DND-41 (cell line): ENCODE results near the gene ABLIM3.

Source experiments
- ATAC-seq: fragments of 200-7000 bp; cut with Tn5 transposase; 3 replicates; pipeline ENCODE4 v1.9.1; 2021; ENCODE audit warnings: low read depth; ENCODE audit not compliant: insufficient read depth
- DNase-seq: peaks from one replicate; pipeline ENCODE4 v3.0.0-alpha.2; 2020
- H2AFZ ChIP-seq: 2 replicates; pipeline ENCODE4 v1.6.0; 2012; ENCODE audit warnings: low read depth, low read length
- H3K27ac ChIP-seq: 2 replicates; pipeline ENCODE4 v1.5.1; 2012; ENCODE audit warnings: low read length, inconsistent platforms
- H3K27me3 ChIP-seq: fragments of 200-600 bp; sonication (generic); 2 replicates; pipeline ENCODE4 v1.6.0; 2012; ENCODE audit warnings: low read length, mild to moderate bottlenecking, inconsistent platforms; ENCODE audit not compliant: insufficient read depth, poor library complexity
- H3K36me3 ChIP-seq: 2 replicates; pipeline ENCODE4 v1.5.1; 2012; ENCODE audit warnings: low read length, inconsistent platforms; ENCODE audit not compliant: insufficient read depth
- H3K4me1 ChIP-seq: 2 replicates; pipeline ENCODE4 v1.5.1; 2012; ENCODE audit warnings: mild to moderate bottlenecking, low read length; ENCODE audit not compliant: insufficient read depth
- H3K4me2 ChIP-seq: 2 replicates; pipeline ENCODE4 v1.6.0; 2012; ENCODE audit warnings: mild to moderate bottlenecking, moderate library complexity, low read length, inconsistent platforms; ENCODE audit not compliant: insufficient read depth
- H3K4me3 ChIP-seq, 2 experiments: fragments of 200-600 bp in 1 of 2; shearing (Covaris generic) in 1 of 2; 2 replicates each; pipeline ENCODE4 v1.5.1; 2012 to 2016; ENCODE audit warnings: inconsistent platforms in 2 of 2, low read length in 2 of 2, mild to moderate bottlenecking in 2 of 2, low read depth in 1 of 2, moderate library complexity in 1 of 2
- H3K79me2 ChIP-seq: 2 replicates; pipeline ENCODE4 v1.6.0; 2012; ENCODE audit warnings: low read length, inconsistent platforms; ENCODE audit not compliant: insufficient read depth
- H3K9ac ChIP-seq: 2 replicates; pipeline ENCODE4 v1.6.0; 2012; ENCODE audit warnings: low read depth, mild to moderate bottlenecking, inconsistent platforms, low read length, moderate library complexity
- H3K9me3 ChIP-seq: 2 replicates; pipeline ENCODE4 v1.5.1; 2012; ENCODE audit warnings: low read length, moderate library complexity, mild to moderate bottlenecking, inconsistent platforms; ENCODE audit not compliant: insufficient read depth, severe bottlenecking
- H4K20me1 ChIP-seq: 2 replicates; pipeline ENCODE4 v1.6.0; 2012; ENCODE audit warnings: low read length; ENCODE audit not compliant: insufficient read depth
- EZH2 ChIP-seq: IDR thresholded peaks from 3 replicates; pipeline ENCODE4 v1.6.1; 2012; ENCODE audit warnings: borderline replicate concordance, low read depth, mild to moderate bottlenecking, moderate library complexity, low read length, inconsistent platforms; ENCODE audit not compliant: severe bottlenecking
- TF ChIP-seq, protein P1 (sequence below): IDR thresholded peaks from 2 replicates; pipeline ENCODE4 v1.5.1; 2012; ENCODE audit warnings: borderline replicate concordance, low read length, moderate library complexity, mild to moderate bottlenecking; ENCODE audit not compliant: poor library complexity, severe bottlenecking; ENCODE audit errors: extremely low read depth

Gene ABLIM3

DNA sequence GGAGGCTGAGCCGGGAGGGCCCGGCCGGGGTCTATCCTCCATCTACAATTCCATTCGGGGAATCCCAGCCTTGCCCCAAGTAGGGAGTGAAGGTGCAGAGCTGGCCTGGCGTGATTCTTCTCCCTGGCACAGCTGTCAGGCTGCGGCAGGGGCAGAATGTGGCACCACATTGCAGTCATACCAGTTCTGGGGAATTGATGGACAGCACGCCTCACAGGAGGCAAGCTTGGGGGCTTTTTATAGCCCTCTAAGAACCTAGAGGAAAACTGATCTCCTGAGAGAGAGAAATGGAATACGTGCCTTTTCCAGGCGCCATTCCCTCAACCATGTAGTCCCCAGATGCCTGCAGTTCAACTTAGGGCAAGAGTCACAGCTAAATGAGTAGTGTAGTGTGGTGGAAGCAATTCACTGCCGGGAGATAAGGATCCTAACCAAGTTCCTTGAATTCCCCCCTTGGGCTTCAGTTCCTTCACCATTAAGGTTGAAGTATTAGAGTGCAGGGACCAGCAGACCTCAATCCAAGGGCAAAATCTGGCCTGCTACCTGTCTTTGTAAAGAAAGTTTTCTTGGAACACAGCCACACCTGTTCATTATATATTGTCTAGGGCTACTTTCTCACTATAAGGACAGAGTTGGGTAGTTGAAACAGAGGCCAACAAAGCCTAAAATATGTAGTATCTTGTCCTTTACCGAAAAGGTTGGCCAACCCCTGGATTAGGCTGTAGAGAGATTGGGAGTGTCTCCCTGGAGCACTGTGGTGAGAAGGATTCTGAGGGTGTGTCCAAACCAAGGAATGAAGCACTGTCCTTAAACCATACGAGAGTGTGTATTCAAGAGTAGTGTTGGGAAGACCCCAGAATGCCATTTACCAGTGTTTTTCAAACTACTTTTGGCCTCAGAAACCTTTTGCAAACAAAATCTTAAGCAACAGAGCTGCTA is 141.0 kb downstream of the ABLIM3 start:
- H3K36me3 ChIP-seq: no peaks in the 10 kb centered on the region
- peaks cover 9% of the 10 kb centered on the region for H3K27me3 ChIP-seq
- H3K79me2 ChIP-seq: no peaks in the 10 kb centered on the region
- H3K9ac ChIP-seq: no peak overlapping the region
- H3K4me3 ChIP-seq: no peak overlapping the region
- H3K9me3 ChIP-seq: no peaks in the 10 kb centered on the region
- H3K4me1 ChIP-seq: no peaks in the 10 kb centered on the region
- no peak overlapping the region for H3K27ac ChIP-seq
- H4K20me1 ChIP-seq: no peaks in the 10 kb centered on the region
- H2AFZ ChIP-seq: no peak overlapping the region
- no peak for TF ChIP-seq EZH2
- TF ChIP-seq, protein P1, sequence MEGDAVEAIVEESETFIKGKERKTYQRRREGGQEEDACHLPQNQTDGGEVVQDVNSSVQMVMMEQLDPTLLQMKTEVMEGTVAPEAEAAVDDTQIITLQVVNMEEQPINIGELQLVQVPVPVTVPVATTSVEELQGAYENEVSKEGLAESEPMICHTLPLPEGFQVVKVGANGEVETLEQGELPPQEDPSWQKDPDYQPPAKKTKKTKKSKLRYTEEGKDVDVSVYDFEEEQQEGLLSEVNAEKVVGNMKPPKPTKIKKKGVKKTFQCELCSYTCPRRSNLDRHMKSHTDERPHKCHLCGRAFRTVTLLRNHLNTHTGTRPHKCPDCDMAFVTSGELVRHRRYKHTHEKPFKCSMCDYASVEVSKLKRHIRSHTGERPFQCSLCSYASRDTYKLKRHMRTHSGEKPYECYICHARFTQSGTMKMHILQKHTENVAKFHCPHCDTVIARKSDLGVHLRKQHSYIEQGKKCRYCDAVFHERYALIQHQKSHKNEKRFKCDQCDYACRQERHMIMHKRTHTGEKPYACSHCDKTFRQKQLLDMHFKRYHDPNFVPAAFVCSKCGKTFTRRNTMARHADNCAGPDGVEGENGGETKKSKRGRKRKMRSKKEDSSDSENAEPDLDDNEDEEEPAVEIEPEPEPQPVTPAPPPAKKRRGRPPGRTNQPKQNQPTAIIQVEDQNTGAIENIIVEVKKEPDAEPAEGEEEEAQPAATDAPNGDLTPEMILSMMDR: no peak
- no peak for ATAC-seq
- DNase-seq: no peak
- no peak overlapping the region for H3K4me2 ChIP-seq

DNA sequence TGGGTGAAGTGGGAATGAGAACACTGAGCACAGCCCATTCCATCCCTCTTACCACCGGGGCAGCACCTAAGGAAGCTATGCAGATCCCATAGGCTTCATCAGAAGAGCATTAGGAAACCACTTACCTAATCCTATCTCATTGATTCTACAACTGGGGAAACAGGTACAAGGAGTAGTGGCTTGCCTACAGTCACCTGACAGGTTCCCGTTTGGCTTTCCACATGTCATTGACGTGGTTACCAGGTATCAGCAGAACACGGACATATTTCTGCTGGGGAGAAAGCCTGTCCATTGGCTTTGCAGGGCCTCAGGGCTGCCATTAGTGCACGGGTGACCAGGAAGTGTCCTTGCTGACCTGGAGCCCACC is 141.7 kb downstream of the ABLIM3 start:
- H3K4me1 ChIP-seq: no peaks in the 10 kb centered on the region
- no peaks in the 10 kb centered on the region for H3K36me3 ChIP-seq
- H3K27me3 ChIP-seq: peaks cover 9% of the 10 kb centered on the region
- no peaks in the 10 kb centered on the region for H4K20me1 ChIP-seq
- no peak overlapping the region for H3K4me3 ChIP-seq
- H3K4me2 ChIP-seq: no peak overlapping the region
- H3K9ac ChIP-seq: no peak overlapping the region
- no peak for DNase-seq
- TF ChIP-seq EZH2: no peak
- TF ChIP-seq, protein P1: no peak
- H3K79me2 ChIP-seq: no peaks in the 10 kb centered on the region
- no peaks in the 10 kb centered on the region for H3K9me3 ChIP-seq
- ATAC-seq: no peak
- no peak overlapping the region for H2AFZ ChIP-seq
- no peak overlapping the region for H3K27ac ChIP-seq

DNA sequence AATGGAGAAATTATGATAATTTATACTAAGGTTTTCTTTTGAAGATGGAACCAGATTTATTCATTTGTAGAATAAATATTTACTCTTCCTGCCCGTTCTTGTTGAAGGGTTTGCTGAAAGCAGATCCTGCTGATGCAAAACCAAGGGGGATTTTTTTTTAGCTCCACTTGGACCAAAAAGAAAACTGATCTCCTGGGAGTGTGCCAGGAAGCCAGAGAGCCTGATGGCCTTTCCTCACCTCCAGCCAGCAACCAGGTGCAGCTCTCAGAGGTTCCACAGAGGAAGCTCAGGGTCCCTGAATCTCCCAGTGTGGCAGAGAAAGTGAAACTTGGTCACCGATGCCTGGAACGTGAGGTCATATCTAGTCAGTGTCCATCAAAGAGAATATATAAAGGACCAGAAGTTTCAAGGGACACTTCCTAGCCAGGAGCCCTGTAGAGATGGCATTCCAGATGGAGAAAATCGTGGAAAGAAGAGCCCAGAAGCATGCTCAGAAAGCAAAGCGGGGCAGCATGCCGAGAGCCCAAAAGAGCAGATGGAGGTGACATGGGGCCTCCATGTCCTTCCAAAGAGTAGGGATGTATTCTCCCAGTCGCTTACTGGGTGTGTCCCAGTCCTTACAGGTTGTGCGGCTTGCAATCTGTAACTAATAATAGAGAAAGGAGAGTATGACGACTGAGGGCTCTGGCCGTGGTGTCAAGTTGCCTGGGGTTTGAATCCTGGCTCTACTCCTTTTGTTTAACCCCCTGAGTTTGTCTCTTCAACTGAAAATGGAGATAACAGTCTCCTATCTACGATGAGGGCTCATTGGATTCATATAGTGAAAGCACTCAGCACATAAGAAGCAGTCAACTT is 142.6 kb downstream of the ABLIM3 start:
- Histone ChIP-seq H3K4me1 (no peaks in the 10 kb centered on the region), H3K79me2 (no peaks in the 10 kb centered on the region), H3K27ac (no peak overlapping the region), H3K36me3 (no peaks in the 10 kb centered on the region), H3K9me3 (no peaks in the 10 kb centered on the region), H3K4me3 (no peak overlapping the region), H2AFZ (no peak overlapping the region), H3K9ac (no peak overlapping the region), H4K20me1 (no peaks in the 10 kb centered on the region), H3K4me2 (no peak overlapping the region), H3K27me3 (peaks cover 9% of the 10 kb centered on the region)
- TF ChIP-seq, protein P1: no peak
- ATAC-seq (no peak), DNase-seq (no peak)
